DOHH2 (cell line): ENCODE data around the gene ODC1.

Experiments used
- H3F3A ChIP-seq: fragments of 200-600 bp; sonication (generic), shearing (Covaris generic); 2 replicates; pipeline ENCODE4 v1.6.0; 2016; ENCODE audit warnings: antibody characterized with exemption, mild to moderate bottlenecking; ENCODE audit not compliant: control insufficient read depth, insufficient read depth
- H3K27ac ChIP-seq: fragments of 200-600 bp; sonication (generic); 2 replicates; pipeline ENCODE4 v1.5.1; 2014; ENCODE audit warnings: low read depth, mild to moderate bottlenecking, low read length, moderate library complexity
- H3K27me3 ChIP-seq: fragments of 200-600 bp; sonication (generic); 2 replicates; pipeline ENCODE4 v1.6.1; 2014; ENCODE audit warnings: mild to moderate bottlenecking, low read length, mixed read lengths; ENCODE audit not compliant: control insufficient read depth
- H3K36me3 ChIP-seq: fragments of 200-600 bp; sonication (generic); 2 replicates; pipeline ENCODE4 v1.6.1; 2014; ENCODE audit warnings: mild to moderate bottlenecking, low read length, moderate library complexity, mixed read lengths; ENCODE audit not compliant: control insufficient read depth
- H3K4me1 ChIP-seq: fragments of 200-600 bp; sonication (generic); 2 replicates; pipeline ENCODE4 v1.6.1; 2014; ENCODE audit warnings: mild to moderate bottlenecking, low read length, mixed read lengths; ENCODE audit not compliant: control insufficient read depth
- H3K4me2 ChIP-seq: fragments of 200-600 bp; sonication (generic); 2 replicates; pipeline ENCODE4 v1.6.0; 2014; ENCODE audit warnings: mild to moderate bottlenecking, low read length, moderate library complexity
- H3K4me3 ChIP-seq: fragments of 200-600 bp; sonication (generic); 2 replicates; pipeline ENCODE4 v1.5.1; 2014; ENCODE audit warnings: mild to moderate bottlenecking, low read length, mixed read lengths
- H3K79me2 ChIP-seq: fragments of 200-600 bp; sonication (generic); 2 replicates; pipeline ENCODE4 v1.6.1; 2014; ENCODE audit warnings: mild to moderate bottlenecking, low read length, mixed read lengths; ENCODE audit not compliant: control insufficient read depth
- H3K9me2 ChIP-seq: fragments of 200-600 bp; sonication (generic); replicated peaks from 2 replicates; pipeline ENCODE4 v1.6.1; 2014; ENCODE audit warnings: mild to moderate bottlenecking, low read length, mixed read lengths; ENCODE audit not compliant: control insufficient read depth
- H3K9me3 ChIP-seq: fragments of 200-600 bp; sonication (generic); 2 replicates; pipeline ENCODE4 v1.6.1; 2014; ENCODE audit warnings: antibody characterized with exemption, low read length, mixed read lengths; ENCODE audit not compliant: control insufficient read depth, insufficient read depth
- H4K20me1 ChIP-seq: fragments of 200-600 bp; sonication (generic); 2 replicates; pipeline ENCODE4 v1.6.0; 2014; ENCODE audit warnings: low read depth, mild to moderate bottlenecking, antibody characterized with exemption, low read length, moderate library complexity; ENCODE audit not compliant: control insufficient read depth, insufficient read depth
- CTCF ChIP-seq: fragments of 200-600 bp; sonication (generic); IDR thresholded peaks from one replicate; pipeline ENCODE4 v1.5.1; 2014; ENCODE audit warnings: antibody characterized with exemption, mild to moderate bottlenecking, low read depth, low read length; ENCODE audit not compliant: poor library complexity, severe bottlenecking
- EZH2phosphoT487 ChIP-seq: fragments of 200-600 bp; sonication (generic); IDR thresholded peaks from 2 replicates; pipeline ENCODE4 v1.6.1; 2017; ENCODE audit warnings: borderline replicate concordance, mild to moderate bottlenecking, antibody characterized with exemption, low read length, moderate library complexity, mixed read lengths

ODC1 gene

GRCh38 chr2:10478298-10478625 lies 30.1 kb upstream of the ODC1 start:
- no peaks in the 10 kb centered on the region for H3K9me3 ChIP-seq
- H3K4me1 ChIP-seq, result peaks cover 11% of the 10 kb centered on the region
- no peaks in the 10 kb centered on the region for H4K20me1 ChIP-seq
- TF ChIP-seq CTCF (no peak), EZH2phosphoT487 (no peak)
- no peaks in the 10 kb centered on the region for H3K79me2 ChIP-seq
- no peak overlapping the region for H3K27ac ChIP-seq
- H3K27me3 ChIP-seq, result no peaks in the 10 kb centered on the region
- H3K4me2 ChIP-seq, result no peak overlapping the region
- no peak overlapping the region for H3K4me3 ChIP-seq
- H3F3A ChIP-seq, result no peaks in the 10 kb centered on the region
- H3K36me3 ChIP-seq, result no peaks in the 10 kb centered on the region
- no peaks in the 10 kb centered on the region for H3K9me2 ChIP-seq

- TF ChIP-seq CTCF (no peak), EZH2phosphoT487 (no peak)
- peak overlapping the region; percentile 24; the same call in 1 of the 2 replicates for H3K4me2 ChIP-seq
Observed at GRCh38 chr2:10477443-10478297, 29.5 kb upstream of the ODC1 start.

GRCh38 chr2:10476723-10477442 lies 28.8 kb upstream of the ODC1 start:
- Histone ChIP-seq H3F3A (no peaks in the 10 kb centered on the region), H3K36me3 (no peaks in the 10 kb centered on the region), H3K9me2 (no peaks in the 10 kb centered on the region), H3K27ac (no peak overlapping the region), H3K4me1 (peaks cover 11% of the 10 kb centered on the region), H3K4me3 (no peak overlapping the region), H3K79me2 (no peaks in the 10 kb centered on the region), H4K20me1 (no peaks in the 10 kb centered on the region), H3K27me3 (peaks cover 2% of the 10 kb centered on the region; the same call in 1 of the 2 replicates), H3K9me3 (no peaks in the 10 kb centered on the region), H3K4me2 (peak overlapping the region; percentile 24; the same call in 1 of the 2 replicates)
- TF ChIP-seq EZH2phosphoT487, result no peak
- TF ChIP-seq CTCF, result no peak

More at GRCh38 chr2:10477443-10478297, 29.5 kb upstream of the ODC1 start:
- Histone ChIP-seq H3K4me3 (no peak overlapping the region), H3K4me1 (peaks cover 11% of the 10 kb centered on the region), H3K9me2 (no peaks in the 10 kb centered on the region), H3K36me3 (no peaks in the 10 kb centered on the region), H3K9me3 (no peaks in the 10 kb centered on the region), H3F3A (no peaks in the 10 kb centered on the region), H3K79me2 (no peaks in the 10 kb centered on the region), H3K27me3 (no peaks in the 10 kb centered on the region), H3K27ac (no peak overlapping the region), H4K20me1 (no peaks in the 10 kb centered on the region)
